Upper lobe of left lung (tissue), 6 donors: Measurements from ENCODE around the gene STT3B. TPM values are rescaled to one million over a fixed set of nuclear protein-coding genes. Genes with fewer than 3 reads are reported as not detected.

ENCODE experiments used
- ATAC-seq, 2 donors: fragments of 200-7000 bp; cut with Tn5 transposase; one replicate each; pipeline ENCODE4 v1.9.1; 2022; ENCODE audit warnings: mild to moderate bottlenecking in 2 of 2, moderate library complexity in 2 of 2; ENCODE audit not compliant: low FRiP score in 2 of 2
- DNase-seq, 2 donors: peaks; one replicate each; pipeline ENCODE4 v3.0.0-alpha.2; 2019 to 2020
- H3K27ac ChIP-seq, 4 donors: fragments of 200-600 bp; sonication (generic); one replicate each; pipeline ENCODE4 v1.5.1; 2016 to 2019
- H3K27me3 ChIP-seq, 4 donors: fragments of 200-600 bp; sonication (generic); one replicate each; pipeline ENCODE4 v1.5.1; 2017 to 2019
- H3K36me3 ChIP-seq, 4 donors: fragments of 200-600 bp; sonication (generic); one replicate each; pipeline ENCODE4 v1.5.1; 2016 to 2019
- H3K4me1 ChIP-seq, 4 donors: fragments of 200-600 bp; sonication (generic); one replicate each; pipeline ENCODE4 v1.5.1; 2018 to 2019
- H3K4me3 ChIP-seq, 4 donors: fragments of 200-600 bp; sonication (generic); one replicate each; pipeline ENCODE4 v1.5.1; 2017 to 2019; ENCODE audit warnings: mild to moderate bottlenecking in 2 of 4, moderate library complexity in 1 of 4
- H3K9me3 ChIP-seq, 4 donors: fragments of 200-600 bp; sonication (generic); one replicate each; pipeline ENCODE4 v1.5.1; 2018 to 2019
- CTCF ChIP-seq, 6 experiments: fragments of 450-650 bp in 4 of 6; fragments of 200-600 bp in 2 of 6; sonication (generic) in 2 of 6; IDR thresholded peaks; one replicate each; pipeline ENCODE4 v1.5.1; 2016 to 2019; ENCODE audit warnings: antibody characterized with exemption in 6 of 6
- EP300 ChIP-seq, 4 donors: sonication (generic); formaldehyde crosslinking; IDR thresholded peaks; one replicate each; pipeline ENCODE4 v1.5.1; 2017; ENCODE audit warnings: antibody characterized with exemption in 4 of 4, control low read depth in 2 of 4
- POLR2A ChIP-seq, 4 donors: fragments of 450-650 bp; IDR thresholded peaks; one replicate each; pipeline ENCODE4 v1.5.1; 2016 to 2017; ENCODE audit warnings: antibody characterized with exemption in 4 of 4, mild to moderate bottlenecking in 2 of 4
- POLR2AphosphoS5 ChIP-seq, 2 donors: sonication (generic); formaldehyde crosslinking; IDR thresholded peaks; one replicate each; pipeline ENCODE4 v1.5.1; 2017; ENCODE audit warnings: antibody characterized with exemption in 2 of 2
- WGBS, 2 donors: methylation state at CpG; one replicate each; pipeline ENCODE4 v1.1.5; 2017 to 2018; 5-methylcytosine and 5-hydroxymethylcytosine counted together
- total RNA-seq, 6 donors: library from RNA; depleted of rRNA in 4 of 6; stranded (reverse); fragments of >200 nt in 4 of 6; gene quantifications; one replicate each; pipeline versions ENCODE4 v1.1.0 to v1.2.1, GENCODE V29; 2016 to 2021
- donor health status: DM: no; HTN: no; CAD: no; lungs with moderate emphysema.
- donor health status: DM: no; HTN: yes; CAD: no; lungs with severe emphysema.

STT3B gene
- total RNA-seq, 6 donors from 2014 or later: 42.9 to 137 (median 88.8) TPM

DNA sequence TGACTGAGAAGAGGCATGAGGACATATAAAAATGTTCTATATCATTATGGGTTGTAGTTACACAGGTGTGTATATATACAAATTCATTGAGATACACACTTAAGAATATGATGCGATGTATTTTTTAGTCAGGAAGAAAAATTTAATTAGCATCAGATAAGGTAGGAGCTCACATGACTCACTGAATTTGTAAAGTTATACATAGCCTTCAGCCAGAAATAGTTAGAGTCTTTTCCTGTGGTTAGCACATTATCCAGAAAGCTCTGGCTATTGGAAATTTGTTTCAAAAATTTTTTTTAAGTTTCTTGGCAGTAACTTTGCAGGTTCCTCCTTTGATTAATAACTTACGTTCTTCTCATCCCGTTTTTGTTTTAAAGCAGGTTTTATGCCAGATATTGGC, 88.6 kb downstream of the STT3B start:
- Histone ChIP-seq H3K4me3 (no peak overlapping the region), H3K27me3 (no peaks in the 10 kb centered on the region), H3K36me3 (peaks cover 4 to 62% (median 16%) of the 10 kb centered on the region in 4 donors), H3K9me3 (no peaks in the 10 kb centered on the region), H3K27ac (no peak overlapping the region), H3K4me1 (no peaks in the 10 kb centered on the region)
- no peak for TF ChIP-seq POLR2AphosphoS5 (IDR thresholded peaks at IDR 0.05)
- no peak for TF ChIP-seq CTCF (IDR thresholded peaks at IDR 0.05)
- TF ChIP-seq EP300 (IDR thresholded peaks at IDR 0.05): no peak
- TF ChIP-seq POLR2A (IDR thresholded peaks at IDR 0.05): no peak
- 86 to 89% methylated on average over 3 of the region's 3 CpGs for WGBS, 2 donors
- ATAC-seq (no peak), DNase-seq (no peak)

DNA sequence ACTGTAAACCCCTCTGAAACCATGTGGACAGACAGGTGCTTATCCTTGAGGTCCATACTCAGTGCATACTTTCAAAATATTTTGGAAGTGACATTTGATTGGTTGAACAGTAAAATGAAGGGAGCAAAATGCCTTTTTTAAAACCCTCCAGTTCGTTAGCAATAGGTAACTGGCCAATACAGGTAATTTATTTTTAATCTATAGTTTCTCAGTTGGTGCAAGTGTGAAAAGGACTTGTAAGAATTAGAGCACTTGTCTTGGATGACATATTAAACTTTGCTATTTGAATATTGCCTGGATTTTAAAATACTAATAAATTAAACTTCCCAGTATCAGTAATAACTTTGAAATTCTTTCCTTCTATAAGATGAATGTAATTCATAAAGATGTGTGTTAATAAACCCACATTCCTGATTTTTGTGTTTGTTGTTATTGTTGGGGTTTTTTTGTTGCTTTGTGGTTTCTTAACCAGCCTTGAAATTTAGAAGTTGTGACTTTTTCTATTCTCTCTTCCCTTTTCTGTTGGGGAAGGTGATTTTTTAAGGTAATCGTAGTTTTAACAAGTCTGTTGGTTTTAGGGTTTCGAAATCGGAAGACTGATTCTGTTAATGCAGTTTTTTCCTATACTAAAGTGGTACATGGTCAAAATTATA, 90.0 kb downstream of the STT3B start:
- WGBS, 2 donors: 75 to 84% methylated on average over 4 of the region's 4 CpGs
- Histone ChIP-seq H3K27me3 (no peaks in the 10 kb centered on the region), H3K36me3 (peaks cover 4 to 75% (median 25%) of the 10 kb centered on the region in 4 donors), H3K4me3 (no peak overlapping the region), H3K27ac (no peak overlapping the region), H3K4me1 (no peaks in the 10 kb centered on the region), H3K9me3 (no peaks in the 10 kb centered on the region)
- DNase-seq (no peak), ATAC-seq (no peak)
- TF ChIP-seq POLR2A (IDR thresholded peaks at IDR 0.05) (no peak), EP300 (IDR thresholded peaks at IDR 0.05) (no peak), CTCF (IDR thresholded peaks at IDR 0.05) (no peak), POLR2AphosphoS5 (IDR thresholded peaks at IDR 0.05) (no peak)

- ATAC-seq (no peak), DNase-seq (no peak)
- H3K4me3 ChIP-seq: no peak overlapping the region
- no peaks in the 10 kb centered on the region for H3K27me3 ChIP-seq
- H3K36me3 ChIP-seq: peaks cover 0 to 78% (median 25%) of the 10 kb centered on the region in 4 donors
- H3K4me1 ChIP-seq: no peaks in the 10 kb centered on the region
- WGBS, 2 donors: 98% methylated on average over 6 of the region's 6 CpGs
- H3K9me3 ChIP-seq: no peaks in the 10 kb centered on the region
- no peak for TF ChIP-seq CTCF (IDR thresholded peaks at IDR 0.05)
- no peak for TF ChIP-seq POLR2A (IDR thresholded peaks at IDR 0.05)
- H3K27ac ChIP-seq: no peak overlapping the region
Measured at GRCh38 chr3:31624083-31624709, 91.5 kb downstream of the STT3B start.

- Histone ChIP-seq H3K4me3 (no peak overlapping the region), H3K36me3 (peaks cover 0 to 78% (median 29%) of the 10 kb centered on the region in 4 donors), H3K27me3 (no peaks in the 10 kb centered on the region), H3K27ac (no peak overlapping the region), H3K9me3 (no peaks in the 10 kb centered on the region), H3K4me1 (no peaks in the 10 kb centered on the region)
- DNase-seq: no peak
- ATAC-seq: no peak
- no peak for TF ChIP-seq EP300 (IDR thresholded peaks at IDR 0.05)
- no peak for TF ChIP-seq POLR2A (IDR thresholded peaks at IDR 0.05)
- no peak for TF ChIP-seq POLR2AphosphoS5 (IDR thresholded peaks at IDR 0.05)
- TF ChIP-seq CTCF (IDR thresholded peaks at IDR 0.05): no peak
- WGBS, 2 donors: 92 to 98% methylated on average over 2 of the region's 2 CpGs
Measured at GRCh38 chr3:31625358-31625757, 92.6 kb downstream of the STT3B start.

GRCh38 chr3:31629054-31629453, 96.3 kb downstream of the STT3B start:
- H3K4me3 ChIP-seq: no peak overlapping the region
- H3K9me3 ChIP-seq: no peaks in the 10 kb centered on the region
- no peaks in the 10 kb centered on the region for H3K4me1 ChIP-seq
- TF ChIP-seq CTCF (IDR thresholded peaks at IDR 0.05) (no peak), EP300 (IDR thresholded peaks at IDR 0.05) (no peak), POLR2A (IDR thresholded peaks at IDR 0.05) (no peak), POLR2AphosphoS5 (IDR thresholded peaks at IDR 0.05) (no peak)
- H3K27me3 ChIP-seq: no peaks in the 10 kb centered on the region
- H3K27ac ChIP-seq: no peak overlapping the region
- ATAC-seq (no peak), DNase-seq (no peak)
- WGBS, 2 donors: 81 to 85% methylated on average over 5 of the region's 5 CpGs
- H3K36me3 ChIP-seq: peaks cover 0 to 91% (median 33%) of the 10 kb centered on the region in 4 donors
